Testis (tissue), 3 donors: ENCODE measurements around the gene CNPY1. TPM values are rescaled to one million over a fixed set of nuclear protein-coding genes. Genes with fewer than 3 reads are reported as not detected.
A peak's percentile ranks its signal among the peaks of the same experiment; 100 is the strongest.

ENCODE experiments used
- DNase-seq: peaks from one replicate; pipeline ENCODE4 v3.0.0-alpha.2; 2019
- H3K27ac ChIP-seq, 2 donors: fragments of 200-600 bp; sonication (generic); one replicate each; pipeline ENCODE4 v1.5.1; 2019
- H3K27me3 ChIP-seq: fragments of 200-600 bp; sonication (generic); one replicate; pipeline ENCODE4 v1.5.1; 2019
- H3K36me3 ChIP-seq: fragments of 200-600 bp; sonication (generic); one replicate; pipeline ENCODE4 v1.5.1; 2017; ENCODE audit warnings: low read depth; ENCODE audit errors: missing control alignments
- H3K4me1 ChIP-seq: fragments of 200-600 bp; sonication (generic); one replicate; pipeline ENCODE4 v1.5.1; 2019
- H3K4me3 ChIP-seq, 2 donors: fragments of 200-600 bp; sonication (generic); one replicate each; pipeline ENCODE4 v1.5.1; 2017 to 2019
- H3K9me3 ChIP-seq: fragments of 200-600 bp; sonication (generic); one replicate; pipeline ENCODE4 v1.5.1; 2017
- POLR2A ChIP-seq: fragments of 450-650 bp; IDR thresholded peaks from one replicate; pipeline ENCODE4 v1.6.1; 2017; ENCODE audit warnings: antibody characterized with exemption, mild to moderate bottlenecking, moderate library complexity
- WGBS, 2 donors: methylation state at CpG; one replicate each; pipeline ENCODE4 v1.1.5; 2018; 5-methylcytosine and 5-hydroxymethylcytosine counted together
- intact Hi-C: fragments of 100-400 bp; cut with DNase I; formaldehyde crosslinking; loops from one replicate; pipeline ENCODE4 v1.15.1; 2023; ENCODE audit warnings: low total_unique reads
- polyA plus RNA-seq: library from polyadenylated mRNA; stranded (reverse); fragments of 350-450 nt; fragmentation: Illumina TruSeq; extraction: RNeasy Lipid Tissue Mini Kit (QIAGEN cat#74804); gene quantifications from one replicate; pipeline ENCODE4 v1.2.3, GENCODE V29; 2014; ENCODE audit warnings: low read depth, low replicate concordance; ENCODE audit not compliant: insufficient read depth
- total RNA-seq, 2 donors: library from RNA; depleted of rRNA; stranded (reverse); fragments of >200 nt; gene quantifications; one replicate each; pipeline ENCODE4 v1.2.3, GENCODE V29; 2016
- TF ChIP-seq, protein P1 (sequence below), 3 experiments: fragments of 450-650 bp in 2 of 3; fragments of 200-600 bp in 1 of 3; sonication (generic) in 1 of 3; IDR thresholded peaks; one replicate each; pipeline ENCODE4 v1.5.1; 2016 to 2019; ENCODE audit warnings: antibody characterized with exemption in 3 of 3, mild to moderate bottlenecking in 2 of 3, moderate library complexity in 1 of 3

Gene CNPY1
- total and polyA plus RNA-seq, 3 donors from 2014 or later: 0.25 to 0.47 (median 0.31) TPM

DNA sequence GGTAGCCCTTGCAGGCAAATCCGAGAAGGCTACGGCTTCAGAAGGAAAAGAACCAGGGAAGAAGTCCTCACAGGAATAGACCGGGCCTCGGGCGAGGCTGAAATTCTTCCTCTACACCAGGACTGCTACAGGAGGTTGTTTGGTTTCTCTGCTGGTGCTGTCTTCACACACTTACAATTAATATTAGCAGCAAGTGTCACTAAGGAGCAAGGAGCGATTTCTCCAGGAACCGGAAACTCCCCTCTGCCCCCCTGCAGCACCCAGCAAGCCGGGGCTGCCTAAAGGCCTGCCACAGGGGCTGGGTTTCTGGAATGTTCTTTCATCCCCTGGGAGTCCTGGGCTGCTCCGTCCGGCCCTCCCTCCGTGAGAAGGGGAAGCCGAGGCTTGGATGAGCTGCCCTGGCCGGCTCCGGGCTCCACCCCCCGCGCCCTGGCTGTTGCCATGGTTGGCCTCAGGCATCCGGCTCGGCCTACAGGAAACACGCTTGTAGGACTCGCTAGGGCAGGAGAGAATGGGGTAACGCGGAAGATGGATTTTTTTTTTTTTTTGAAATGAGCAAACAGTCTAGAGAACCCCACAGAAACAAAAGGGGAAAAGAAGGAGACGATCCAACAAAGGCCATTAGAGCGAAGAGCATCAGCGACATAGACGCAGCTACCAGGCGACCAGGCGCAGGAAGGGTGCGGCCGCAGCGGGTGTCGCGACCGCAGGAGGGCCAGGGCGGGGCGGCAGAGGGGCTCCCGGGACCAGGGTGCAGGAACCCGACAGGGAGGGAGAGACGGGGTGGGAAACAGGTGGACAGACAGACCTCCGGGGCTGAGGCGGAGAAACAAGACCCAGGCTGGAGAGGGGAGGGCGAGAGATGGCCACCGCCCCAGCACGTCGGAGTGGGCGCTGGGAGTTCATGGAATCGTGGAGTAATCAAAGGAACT, 55.4 kb downstream of the CNPY1 start:
- peak overlapping the region; percentile 18 to 45 for H3K27ac ChIP-seq
- no peaks in the 10 kb centered on the region for H3K27me3 ChIP-seq
- TF ChIP-seq, protein P1, sequence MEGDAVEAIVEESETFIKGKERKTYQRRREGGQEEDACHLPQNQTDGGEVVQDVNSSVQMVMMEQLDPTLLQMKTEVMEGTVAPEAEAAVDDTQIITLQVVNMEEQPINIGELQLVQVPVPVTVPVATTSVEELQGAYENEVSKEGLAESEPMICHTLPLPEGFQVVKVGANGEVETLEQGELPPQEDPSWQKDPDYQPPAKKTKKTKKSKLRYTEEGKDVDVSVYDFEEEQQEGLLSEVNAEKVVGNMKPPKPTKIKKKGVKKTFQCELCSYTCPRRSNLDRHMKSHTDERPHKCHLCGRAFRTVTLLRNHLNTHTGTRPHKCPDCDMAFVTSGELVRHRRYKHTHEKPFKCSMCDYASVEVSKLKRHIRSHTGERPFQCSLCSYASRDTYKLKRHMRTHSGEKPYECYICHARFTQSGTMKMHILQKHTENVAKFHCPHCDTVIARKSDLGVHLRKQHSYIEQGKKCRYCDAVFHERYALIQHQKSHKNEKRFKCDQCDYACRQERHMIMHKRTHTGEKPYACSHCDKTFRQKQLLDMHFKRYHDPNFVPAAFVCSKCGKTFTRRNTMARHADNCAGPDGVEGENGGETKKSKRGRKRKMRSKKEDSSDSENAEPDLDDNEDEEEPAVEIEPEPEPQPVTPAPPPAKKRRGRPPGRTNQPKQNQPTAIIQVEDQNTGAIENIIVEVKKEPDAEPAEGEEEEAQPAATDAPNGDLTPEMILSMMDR (IDR thresholded peaks at IDR 0.05): no peak
- no peak for TF ChIP-seq POLR2A
- peak; percentile 65 for DNase-seq
- H3K9me3 ChIP-seq: no peaks in the 10 kb centered on the region
- 29 to 32% methylated on average over 41 to 47 of the region's 47 CpGs for WGBS, 2 donors
- peaks cover 9% of the 10 kb centered on the region for H3K4me1 ChIP-seq
- H3K4me3 ChIP-seq: peak overlapping the region; percentile 25 to 59
- intact Hi-C loops: no loop called here
- H3K36me3 ChIP-seq: no peaks in the 10 kb centered on the region

DNA sequence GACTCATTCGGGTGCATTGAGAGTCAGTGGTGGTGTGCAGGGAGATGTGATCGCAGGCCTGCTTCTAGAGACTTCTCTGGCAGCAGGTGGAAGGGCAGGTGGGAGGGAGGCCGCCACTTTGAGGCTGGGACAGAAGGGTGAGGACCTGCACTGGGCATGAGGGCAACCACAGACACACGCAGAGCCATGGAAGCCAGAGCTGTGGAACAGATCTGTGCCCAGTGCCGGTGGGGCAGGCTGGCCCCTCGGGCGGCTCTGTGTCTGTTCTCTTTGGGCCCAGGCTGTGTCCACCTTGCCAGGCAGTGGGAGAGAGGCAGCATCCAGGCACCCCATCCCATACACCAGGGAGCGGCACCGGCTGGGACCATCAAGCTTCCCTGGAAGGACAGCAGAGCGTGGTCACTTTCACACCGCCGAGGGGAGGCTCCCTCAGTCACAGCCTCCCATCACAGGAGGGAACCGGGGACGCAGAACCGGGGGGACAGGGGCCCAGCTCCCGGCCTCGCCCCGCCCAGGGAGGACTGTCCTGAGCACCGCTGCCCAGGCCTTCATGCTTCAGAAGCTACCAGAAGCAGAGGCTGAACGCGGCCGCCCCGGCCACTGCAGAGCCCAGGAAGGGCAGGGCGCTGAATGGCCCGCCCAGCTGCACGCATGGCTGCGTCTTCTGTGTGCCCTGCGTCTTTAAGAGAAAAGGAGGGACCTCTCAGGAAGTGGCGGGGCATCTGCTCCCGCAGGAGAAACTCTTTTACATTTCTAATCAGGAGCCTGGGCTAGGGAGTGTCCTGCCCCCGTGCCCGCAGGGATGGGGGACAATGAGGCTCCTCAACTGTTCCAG, 56.3 kb downstream of the CNPY1 start:
- Histone ChIP-seq H3K36me3 (no peaks in the 10 kb centered on the region), H3K9me3 (no peaks in the 10 kb centered on the region), H3K4me1 (peaks cover 9% of the 10 kb centered on the region), H3K27me3 (no peaks in the 10 kb centered on the region), H3K27ac (peak overlapping the region; percentile 18 to 45), H3K4me3 (peak overlapping the region; percentile 25 to 59)
- TF ChIP-seq POLR2A: no peak
- TF ChIP-seq, protein P1 (IDR thresholded peaks at IDR 0.05): no peak
- intact Hi-C loops: no loop called here
- WGBS, 2 donors: 42 to 62% methylated on average over 10 to 32 of the region's 32 CpGs
- DNase-seq: peak; percentile 45

DNA sequence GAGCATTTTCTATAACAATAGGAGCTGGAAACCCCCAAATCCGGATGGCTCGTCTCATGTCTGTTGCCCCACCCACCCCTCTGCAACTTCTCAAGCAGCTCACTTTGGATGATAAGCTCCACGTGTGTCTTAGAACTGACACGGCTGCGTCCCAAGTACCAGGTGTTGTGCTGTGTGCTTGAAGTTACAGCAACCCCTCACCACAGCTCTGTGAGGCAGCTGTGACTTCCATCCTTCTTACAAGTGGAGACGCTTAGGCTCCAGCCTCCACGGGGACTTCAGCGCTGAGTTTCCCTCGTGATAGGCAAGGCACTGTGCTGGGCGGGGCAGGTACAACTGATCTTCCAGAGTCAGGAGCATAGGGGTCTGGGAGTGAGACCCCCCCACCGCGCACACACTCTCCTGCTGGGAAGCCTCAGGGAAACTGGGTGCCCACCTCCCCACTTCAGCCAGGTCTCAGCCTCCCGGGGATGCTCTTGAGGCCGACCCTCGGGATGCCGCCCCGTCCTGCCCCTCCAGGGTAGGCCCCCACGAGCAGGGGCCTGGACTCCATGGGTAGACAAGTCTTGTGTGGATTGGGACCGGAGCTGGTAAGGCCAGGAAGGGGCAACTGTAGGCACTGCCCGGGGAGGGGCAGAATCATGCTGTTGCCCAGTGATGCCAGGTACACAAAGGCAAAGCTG, 57.1 kb downstream of the CNPY1 start:
- Histone ChIP-seq H3K9me3 (no peaks in the 10 kb centered on the region), H3K27me3 (no peaks in the 10 kb centered on the region), H3K4me1 (peaks cover 9% of the 10 kb centered on the region), H3K27ac (no peak overlapping the region), H3K36me3 (no peaks in the 10 kb centered on the region), H3K4me3 (no peak overlapping the region)
- TF ChIP-seq POLR2A: no peak
- TF ChIP-seq, protein P1 (IDR thresholded peaks at IDR 0.05): no peak
- no peak for DNase-seq
- 90 to 92% methylated on average over 15 to 20 of the region's 20 CpGs for WGBS, 2 donors
- intact Hi-C loops: no loop called here

DNA sequence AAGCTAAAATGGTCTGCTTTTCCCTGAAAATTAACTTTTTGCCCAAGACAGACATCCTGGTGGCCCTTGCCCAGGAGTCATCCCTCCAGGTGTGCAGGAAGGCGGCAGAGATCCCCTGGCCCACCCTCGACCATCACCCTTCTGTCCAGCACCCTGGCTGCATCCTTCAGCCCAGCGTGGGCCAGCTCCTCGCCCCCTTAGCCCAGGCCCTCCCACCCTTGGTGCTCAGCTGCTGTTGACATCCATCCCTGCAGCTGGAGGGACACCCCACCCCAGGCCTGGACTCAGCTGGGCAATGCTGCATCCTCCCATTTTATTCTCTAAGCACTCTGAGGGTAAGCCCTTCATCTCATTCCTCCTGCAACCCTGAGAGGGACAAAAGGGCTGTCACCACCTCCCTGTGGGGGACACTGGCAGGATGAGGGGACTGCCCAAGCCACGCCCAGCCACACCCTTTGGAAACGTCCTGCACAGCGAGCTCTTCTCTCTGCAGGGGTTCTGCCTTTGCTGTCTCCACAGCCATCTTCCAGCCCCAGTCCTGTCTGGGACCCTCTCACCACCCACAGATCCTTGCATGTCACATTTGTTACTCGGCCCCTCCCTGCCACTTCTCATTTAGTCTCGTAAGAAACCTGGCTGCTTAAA, 57.8 kb downstream of the CNPY1 start:
- no peak for TF ChIP-seq POLR2A
- TF ChIP-seq, protein P1 (IDR thresholded peaks at IDR 0.05): no peak
- no peak for DNase-seq
- Histone ChIP-seq H3K36me3 (no peaks in the 10 kb centered on the region), H3K4me1 (peaks cover 9% of the 10 kb centered on the region), H3K9me3 (no peaks in the 10 kb centered on the region), H3K4me3 (no peak overlapping the region), H3K27ac (no peak overlapping the region), H3K27me3 (no peaks in the 10 kb centered on the region)
- intact Hi-C loops: no loop called here
- 75 to 82% methylated on average over 6 to 9 of the region's 9 CpGs for WGBS, 2 donors
